ENCODE data around the gene PGR.

DNA sequence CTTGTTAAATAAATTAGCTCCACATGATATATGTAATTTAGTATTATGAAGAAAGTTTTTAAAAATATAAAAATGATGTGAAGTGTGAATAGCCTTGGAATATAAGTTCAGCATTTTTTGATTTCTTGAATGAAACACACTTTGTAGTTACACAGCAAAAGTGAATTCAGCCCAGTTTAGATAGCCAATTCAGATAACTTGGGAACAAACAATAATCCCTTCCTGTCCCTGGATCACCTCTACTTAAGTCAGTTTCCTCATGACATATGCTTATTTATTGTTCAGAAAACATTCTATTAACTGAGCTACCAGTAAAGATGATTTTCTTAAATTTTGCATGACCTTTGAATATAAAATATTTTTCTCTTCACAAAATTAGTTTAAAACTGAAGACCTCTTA lies 107.4 kb downstream of the PGR start:
- TF ChIP-seq, protein P1, sequence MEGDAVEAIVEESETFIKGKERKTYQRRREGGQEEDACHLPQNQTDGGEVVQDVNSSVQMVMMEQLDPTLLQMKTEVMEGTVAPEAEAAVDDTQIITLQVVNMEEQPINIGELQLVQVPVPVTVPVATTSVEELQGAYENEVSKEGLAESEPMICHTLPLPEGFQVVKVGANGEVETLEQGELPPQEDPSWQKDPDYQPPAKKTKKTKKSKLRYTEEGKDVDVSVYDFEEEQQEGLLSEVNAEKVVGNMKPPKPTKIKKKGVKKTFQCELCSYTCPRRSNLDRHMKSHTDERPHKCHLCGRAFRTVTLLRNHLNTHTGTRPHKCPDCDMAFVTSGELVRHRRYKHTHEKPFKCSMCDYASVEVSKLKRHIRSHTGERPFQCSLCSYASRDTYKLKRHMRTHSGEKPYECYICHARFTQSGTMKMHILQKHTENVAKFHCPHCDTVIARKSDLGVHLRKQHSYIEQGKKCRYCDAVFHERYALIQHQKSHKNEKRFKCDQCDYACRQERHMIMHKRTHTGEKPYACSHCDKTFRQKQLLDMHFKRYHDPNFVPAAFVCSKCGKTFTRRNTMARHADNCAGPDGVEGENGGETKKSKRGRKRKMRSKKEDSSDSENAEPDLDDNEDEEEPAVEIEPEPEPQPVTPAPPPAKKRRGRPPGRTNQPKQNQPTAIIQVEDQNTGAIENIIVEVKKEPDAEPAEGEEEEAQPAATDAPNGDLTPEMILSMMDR (IDR thresholded peaks at IDR 0.05; ENCODE audit: insufficient read depth, low read depth, low read length) = no peak
- no peak for TF ChIP-seq EZH2 (IDR thresholded peaks at IDR 0.05; ENCODE audit: insufficient read depth, low read length)
